ENCODE data around the gene CDKAL1.
A peak's percentile ranks its signal among the peaks of the same experiment; 100 is the strongest.

The CDKAL1 gene

DNA sequence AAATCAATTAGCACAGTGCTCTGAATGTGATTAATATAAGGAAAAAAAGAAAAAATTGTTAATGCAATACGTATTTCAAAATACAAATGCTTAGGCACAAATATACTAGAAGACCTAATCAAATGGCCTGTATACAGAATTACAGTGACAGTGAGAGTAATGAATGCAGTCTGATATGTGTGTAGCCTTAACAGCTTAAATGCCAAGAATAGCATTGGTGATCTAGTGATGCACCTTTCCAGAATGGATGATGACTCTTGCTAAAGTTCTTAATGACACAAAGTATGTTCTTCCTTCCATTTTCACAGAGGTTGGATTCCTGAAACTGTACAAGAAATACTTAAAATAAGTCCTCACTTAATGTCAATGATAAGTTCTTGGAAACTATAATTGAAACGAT is 131.0 kb downstream of the CDKAL1 start:
- 100% methylated on average over 1 of the region's 2 CpGs for WGBS
- H3K4me3 ChIP-seq (ENCODE audit: insufficient read depth in 1 of 2, low read depth in 1 of 2, low read length in 2 of 2): no peak overlapping the region
- no peak overlapping the region for H2BK5ac ChIP-seq (ENCODE audit: low read depth, low read length, poor library complexity, severe bottlenecking)
- no peak overlapping the region for H3K14ac ChIP-seq (ENCODE audit: low read length in 2 of 2)
- no peak overlapping the region for H2AFZ ChIP-seq (ENCODE audit: low read depth, low read length)
- H3K23ac ChIP-seq (ENCODE audit: low read length in 2 of 2): no peak overlapping the region
- H3K79me1 ChIP-seq (replicated peaks; ENCODE audit: low read length, poor library complexity, severe bottlenecking): peaks cover 8% of the 10 kb centered on the region
- H4K91ac ChIP-seq (ENCODE audit: low read length): no peak overlapping the region
- H2BK120ac ChIP-seq (ENCODE audit: low read depth, low read length): no peak overlapping the region
- H3K9ac ChIP-seq (ENCODE audit: low read length): no peak overlapping the region
- H2AK5ac ChIP-seq (ENCODE audit: low read length, severe bottlenecking): no peak overlapping the region
- no peak overlapping the region for H2BK12ac ChIP-seq (ENCODE audit: low read length in 2 of 2)
- H4K8ac ChIP-seq (ENCODE audit: low read length): no peak overlapping the region
- H2BK15ac ChIP-seq (ENCODE audit: low read depth, poor library complexity, severe bottlenecking): no peak overlapping the region
- no peak overlapping the region for H3K27ac ChIP-seq (ENCODE audit: low read length, poor library complexity, severe bottlenecking)
- no peaks in the 10 kb centered on the region for H3K4me1 ChIP-seq (ENCODE audit: control insufficient read depth, insufficient read depth, low read depth, low read length)
- no peaks in the 10 kb centered on the region for H3K36me3 ChIP-seq (ENCODE audit: control insufficient read depth in 1 of 2, insufficient read depth in 2 of 2, low read depth in 1 of 2, low read length in 2 of 2)
- H3K4ac ChIP-seq (ENCODE audit: low read depth in 1 of 2, low read length in 2 of 2): no peak overlapping the region
- H3K9me3 ChIP-seq (ENCODE audit: control insufficient read depth, low read length): no peaks in the 10 kb centered on the region
- DNase-seq: no peak
- H3K18ac ChIP-seq (ENCODE audit: low read depth in 1 of 2, low read length in 2 of 2): no peak overlapping the region
- H3K4me2 ChIP-seq (ENCODE audit: low read length, poor library complexity, severe bottlenecking): no peak overlapping the region
- no peaks in the 10 kb centered on the region for H3K27me3 ChIP-seq (ENCODE audit: control insufficient read depth in 1 of 2, insufficient read depth in 1 of 2, low read length in 2 of 2)

DNA sequence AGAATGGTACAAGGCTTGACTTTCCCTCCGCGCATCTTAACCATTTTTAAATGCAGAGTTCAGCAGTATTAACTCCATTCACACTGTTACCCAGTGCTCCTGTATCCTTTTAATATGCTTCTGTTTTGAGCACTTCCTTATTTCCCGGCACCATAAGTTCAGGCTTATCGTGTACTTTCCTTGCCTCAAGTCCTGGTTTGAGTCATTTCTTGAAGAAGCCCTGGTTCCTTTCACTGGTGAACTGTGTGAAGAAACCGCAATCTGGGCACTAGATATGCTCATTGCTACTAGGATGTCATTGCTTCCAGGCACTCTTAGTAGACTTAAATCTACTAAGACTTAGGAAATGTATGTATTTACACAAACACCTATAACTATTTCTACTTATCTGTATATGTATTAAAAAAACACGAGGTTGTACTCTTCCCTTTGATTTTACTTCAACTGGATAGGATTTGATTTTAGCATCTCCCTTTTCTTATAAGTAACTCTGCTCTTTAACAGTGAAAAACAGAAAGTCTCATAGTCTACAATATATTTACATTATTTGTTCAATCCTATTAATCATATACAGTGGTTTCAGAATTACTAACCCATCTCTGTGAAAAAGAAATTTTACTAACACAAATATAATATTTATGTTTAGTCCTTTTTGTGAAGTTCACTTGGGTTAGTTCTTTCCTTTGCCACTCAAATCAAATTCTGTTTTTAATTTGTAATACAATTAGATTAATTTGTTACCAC is 135.5 kb downstream of the CDKAL1 start:
- no peak overlapping the region for H2AK5ac ChIP-seq (ENCODE audit: low read length, severe bottlenecking)
- H3K4ac ChIP-seq (ENCODE audit: low read depth in 1 of 2, low read length in 2 of 2): no peak overlapping the region

DNA sequence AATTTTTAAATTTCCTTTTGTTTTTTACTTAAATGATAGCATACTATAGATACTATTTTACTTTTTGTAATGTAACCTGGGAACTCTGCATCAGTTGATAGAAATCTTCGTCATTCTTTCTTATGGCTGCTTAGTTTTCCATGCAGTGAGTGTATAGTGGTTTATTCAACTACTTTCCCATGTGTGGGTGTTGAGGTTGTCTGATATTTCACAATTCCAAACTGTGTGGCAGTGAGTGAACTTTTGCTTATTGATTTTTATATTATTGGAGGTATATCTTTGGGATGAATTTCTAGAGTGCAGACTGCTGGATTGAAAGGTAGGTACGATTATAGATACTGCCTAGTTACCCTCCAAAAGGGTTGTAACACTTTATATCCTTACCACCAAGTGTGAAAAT is 136.5 kb downstream of the CDKAL1 start:
- Histone ChIP-seq H2BK15ac (ENCODE audit: low read depth, poor library complexity, severe bottlenecking) (no peak overlapping the region), H4K91ac (ENCODE audit: low read length) (no peak overlapping the region), H2BK5ac (ENCODE audit: low read depth, low read length, poor library complexity, severe bottlenecking) (no peak overlapping the region), H3K36me3 (ENCODE audit: control insufficient read depth in 1 of 2, insufficient read depth in 2 of 2, low read depth in 1 of 2, low read length in 2 of 2) (no peaks in the 10 kb centered on the region), H2BK120ac (ENCODE audit: low read depth, low read length) (no peak overlapping the region), H2AFZ (ENCODE audit: low read depth, low read length) (no peak overlapping the region), H2BK12ac (ENCODE audit: low read length in 2 of 2) (no peak overlapping the region), H3K4ac (ENCODE audit: low read depth in 1 of 2, low read length in 2 of 2) (no peak overlapping the region), H2AK5ac (ENCODE audit: low read length, severe bottlenecking) (no peak overlapping the region), H3K9me3 (ENCODE audit: control insufficient read depth, low read length) (no peaks in the 10 kb centered on the region), H3K4me3 (ENCODE audit: insufficient read depth in 1 of 2, low read depth in 1 of 2, low read length in 2 of 2) (no peak overlapping the region), H3K23ac (ENCODE audit: low read length in 2 of 2) (no peak overlapping the region), H3K14ac (ENCODE audit: low read length in 2 of 2) (no peak overlapping the region), H3K79me1 (replicated peaks; ENCODE audit: low read length, poor library complexity, severe bottlenecking) (peaks cover 5% of the 10 kb centered on the region), H3K18ac (ENCODE audit: low read depth in 1 of 2, low read length in 2 of 2) (no peak overlapping the region), H4K8ac (ENCODE audit: low read length) (no peak overlapping the region), H3K4me2 (ENCODE audit: low read length, poor library complexity, severe bottlenecking) (no peak overlapping the region), H3K27ac (ENCODE audit: low read length, poor library complexity, severe bottlenecking) (no peak overlapping the region), H3K27me3 (ENCODE audit: control insufficient read depth in 1 of 2, insufficient read depth in 1 of 2, low read length in 2 of 2) (no peaks in the 10 kb centered on the region), H3K4me1 (ENCODE audit: control insufficient read depth, insufficient read depth, low read depth, low read length) (no peaks in the 10 kb centered on the region), H3K9ac (ENCODE audit: low read length) (no peak overlapping the region)
- 100% methylated on average over 1 of the region's 2 CpGs for WGBS
- no peak for DNase-seq

More for the DNA sequence above, 135.5 kb downstream of the CDKAL1 start:
- Histone ChIP-seq H3K36me3 (ENCODE audit: control insufficient read depth in 1 of 2, insufficient read depth in 2 of 2, low read depth in 1 of 2, low read length in 2 of 2) (no peaks in the 10 kb centered on the region), H3K4me3 (ENCODE audit: insufficient read depth in 1 of 2, low read depth in 1 of 2, low read length in 2 of 2) (no peak overlapping the region), H2AFZ (ENCODE audit: low read depth, low read length) (no peak overlapping the region), H4K8ac (ENCODE audit: low read length) (no peak overlapping the region), H2BK15ac (ENCODE audit: low read depth, poor library complexity, severe bottlenecking) (no peak overlapping the region), H3K4me2 (ENCODE audit: low read length, poor library complexity, severe bottlenecking) (no peak overlapping the region), H3K4me1 (ENCODE audit: control insufficient read depth, insufficient read depth, low read depth, low read length) (no peaks in the 10 kb centered on the region), H3K27me3 (ENCODE audit: control insufficient read depth in 1 of 2, insufficient read depth in 1 of 2, low read length in 2 of 2) (no peaks in the 10 kb centered on the region), H3K18ac (ENCODE audit: low read depth in 1 of 2, low read length in 2 of 2) (no peak overlapping the region), H3K23ac (ENCODE audit: low read length in 2 of 2) (no peak overlapping the region), H2BK5ac (ENCODE audit: low read depth, low read length, poor library complexity, severe bottlenecking) (no peak overlapping the region), H3K27ac (ENCODE audit: low read length, poor library complexity, severe bottlenecking) (no peak overlapping the region), H3K9ac (ENCODE audit: low read length) (no peak overlapping the region), H3K79me1 (replicated peaks; ENCODE audit: low read length, poor library complexity, severe bottlenecking) (peaks cover 6% of the 10 kb centered on the region), H2BK120ac (ENCODE audit: low read depth, low read length) (no peak overlapping the region), H2BK12ac (ENCODE audit: low read length in 2 of 2) (no peak overlapping the region), H3K9me3 (ENCODE audit: control insufficient read depth, low read length) (no peaks in the 10 kb centered on the region), H4K91ac (ENCODE audit: low read length) (no peak overlapping the region), H3K14ac (ENCODE audit: low read length in 2 of 2) (no peak overlapping the region)
- 96% methylated on average over 4 of the region's 6 CpGs for WGBS
- DNase-seq: peak; percentile 41

DNA sequence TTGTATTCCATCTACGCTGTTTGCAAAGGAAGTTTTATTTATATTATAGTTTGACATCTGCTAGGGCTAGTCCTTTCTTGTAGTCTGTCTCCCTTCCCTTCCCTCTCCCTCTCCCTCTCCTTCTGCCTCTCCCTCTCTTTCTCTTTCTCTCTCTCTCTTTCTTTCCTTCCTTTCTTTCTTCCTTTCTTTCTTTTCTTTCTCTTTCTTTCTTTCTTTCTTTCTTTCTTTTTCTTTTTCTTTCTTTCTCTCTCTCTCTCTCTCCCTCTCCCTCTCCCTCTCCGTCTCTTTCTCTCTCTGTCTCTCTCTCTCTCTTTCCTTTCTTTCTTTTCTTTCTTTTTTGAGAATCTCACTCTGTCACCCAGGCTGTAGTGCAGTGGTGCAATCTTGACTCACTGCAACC is 137.8 kb downstream of the CDKAL1 start:
- Histone ChIP-seq H3K4me3 (ENCODE audit: insufficient read depth in 1 of 2, low read depth in 1 of 2, low read length in 2 of 2) (no peak overlapping the region), H3K27me3 (ENCODE audit: control insufficient read depth in 1 of 2, insufficient read depth in 1 of 2, low read length in 2 of 2) (no peaks in the 10 kb centered on the region), H2BK12ac (ENCODE audit: low read length in 2 of 2) (no peak overlapping the region), H4K8ac (ENCODE audit: low read length) (no peak overlapping the region), H3K4ac (ENCODE audit: low read depth in 1 of 2, low read length in 2 of 2) (no peak overlapping the region), H3K4me1 (ENCODE audit: control insufficient read depth, insufficient read depth, low read depth, low read length) (no peaks in the 10 kb centered on the region), H3K23ac (ENCODE audit: low read length in 2 of 2) (no peak overlapping the region), H2BK5ac (ENCODE audit: low read depth, low read length, poor library complexity, severe bottlenecking) (no peak overlapping the region), H2AK5ac (ENCODE audit: low read length, severe bottlenecking) (no peak overlapping the region), H3K79me1 (replicated peaks; ENCODE audit: low read length, poor library complexity, severe bottlenecking) (peaks cover 7% of the 10 kb centered on the region), H3K9me3 (ENCODE audit: control insufficient read depth, low read length) (no peaks in the 10 kb centered on the region), H4K91ac (ENCODE audit: low read length) (no peak overlapping the region), H3K4me2 (ENCODE audit: low read length, poor library complexity, severe bottlenecking) (no peak overlapping the region), H3K18ac (ENCODE audit: low read depth in 1 of 2, low read length in 2 of 2) (no peak overlapping the region), H3K36me3 (ENCODE audit: control insufficient read depth in 1 of 2, insufficient read depth in 2 of 2, low read depth in 1 of 2, low read length in 2 of 2) (no peaks in the 10 kb centered on the region), H2BK15ac (ENCODE audit: low read depth, poor library complexity, severe bottlenecking) (no peak overlapping the region), H3K27ac (ENCODE audit: low read length, poor library complexity, severe bottlenecking) (no peak overlapping the region), H3K9ac (ENCODE audit: low read length) (no peak overlapping the region), H2BK120ac (ENCODE audit: low read depth, low read length) (no peak overlapping the region), H3K14ac (ENCODE audit: low read length in 2 of 2) (no peak overlapping the region), H2AFZ (ENCODE audit: low read depth, low read length) (no peak overlapping the region)
- whole genome bisulfite sequencing: 93% methylated on average over 1 of the region's 2 CpGs
- no peak for DNase-seq

Measured in mesenchymal stem cell (in vitro differentiated cells and primary cell).